Muscle of back (tissue), 11 donors: ENCODE measurements around the gene STMND1. TPM values are rescaled to one million over a fixed set of nuclear protein-coding genes. Genes with fewer than 3 reads are reported as not detected.

Experiments
- DNase-seq, 3 donors: peaks; one replicate each; pipeline versions ENCODE4 v3.0.0 to v3.0.0-alpha.2; 2013
- polyA plus RNA-seq, 10 donors: library from polyadenylated mRNA; unstranded; fragments of 120-200 nt; gene quantifications; one replicate each; pipeline ENCODE4 v1.2.1, GENCODE V29; 2013; ENCODE audit not compliant: insufficient read length in 10 of 10

STMND1 gene
- polyA plus RNA-seq, 10 donors: 0.11 to 0.25 (median 0.18) TPM; not detected in 2

GRCh38 chr6:17097982-17098381 lies 3.9 kb upstream of the STMND1 start:
- DNase-seq: no peak

DNA sequence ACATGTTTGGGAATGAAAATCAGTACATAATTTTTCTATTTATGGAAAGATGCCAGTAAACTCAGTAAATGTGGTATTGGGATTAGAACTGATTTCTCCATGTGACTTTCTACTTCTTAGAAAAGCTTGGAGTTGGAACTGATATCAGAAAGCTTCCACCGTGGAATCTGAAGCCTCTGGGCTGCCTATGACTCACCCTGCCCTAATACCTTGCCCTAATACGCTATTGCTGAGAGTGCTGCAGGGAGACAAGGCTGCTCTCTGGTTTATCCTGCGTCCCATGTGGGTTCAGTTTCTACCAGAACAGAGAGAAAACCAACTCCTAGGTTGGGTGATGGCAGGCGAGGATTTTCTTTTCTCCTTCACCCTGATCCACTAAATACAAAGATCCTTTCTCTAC lies 3.3 kb upstream of the STMND1 start:
- no peak for DNase-seq

GRCh38 chr6:17099401-17100059 lies 2.3 kb upstream of the STMND1 start:
- no peak for DNase-seq

DNA sequence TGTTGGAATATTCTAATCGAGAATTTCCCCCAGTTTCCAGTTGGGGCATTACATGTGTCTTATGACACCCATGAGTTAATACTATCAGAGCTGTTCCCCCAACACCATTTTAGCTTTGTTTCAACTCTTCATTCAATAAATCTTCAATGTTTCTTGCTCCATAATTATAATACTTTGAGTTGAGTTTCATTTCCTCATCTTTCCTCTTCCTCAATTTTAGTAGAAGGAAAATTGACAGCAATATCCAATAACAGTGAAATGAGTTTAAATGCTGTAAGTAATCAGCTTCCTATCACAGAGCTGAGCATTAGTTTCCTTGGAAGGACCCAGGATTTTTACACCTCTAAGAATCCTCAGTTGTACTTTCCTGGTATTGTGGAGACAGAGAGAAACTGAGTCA lies 1.0 kb upstream of the STMND1 start:
- DNase-seq: no peak

DNA sequence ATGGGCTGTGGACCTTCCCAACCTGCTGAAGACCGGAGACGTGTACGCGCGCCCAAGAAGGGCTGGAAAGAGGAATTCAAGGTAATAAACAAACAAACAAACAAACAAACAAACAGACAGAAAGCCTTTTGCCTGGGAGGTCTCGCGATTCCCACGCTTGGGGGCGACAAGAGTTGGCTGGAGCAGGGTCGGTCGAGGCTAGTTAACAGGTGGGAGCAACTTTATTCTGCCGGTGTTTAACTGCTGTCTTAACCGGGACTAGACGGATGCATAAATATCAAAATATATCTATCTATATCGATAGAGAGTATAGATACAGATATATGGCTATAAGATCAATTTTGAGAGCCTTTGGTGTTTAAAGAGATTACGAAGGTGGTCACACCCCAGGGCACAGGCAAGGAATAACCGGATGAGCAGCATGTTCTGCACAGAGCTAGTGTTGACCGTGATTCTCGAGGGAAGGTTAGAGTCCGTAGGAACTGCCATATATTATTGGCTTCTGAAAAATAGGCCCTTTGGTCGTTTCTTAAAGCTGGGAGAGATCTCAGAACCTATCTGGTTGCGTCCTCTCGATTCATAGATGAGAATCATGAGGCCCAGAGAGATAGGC lies 514 bp downstream of the STMND1 start:
- no peak for DNase-seq

DNA sequence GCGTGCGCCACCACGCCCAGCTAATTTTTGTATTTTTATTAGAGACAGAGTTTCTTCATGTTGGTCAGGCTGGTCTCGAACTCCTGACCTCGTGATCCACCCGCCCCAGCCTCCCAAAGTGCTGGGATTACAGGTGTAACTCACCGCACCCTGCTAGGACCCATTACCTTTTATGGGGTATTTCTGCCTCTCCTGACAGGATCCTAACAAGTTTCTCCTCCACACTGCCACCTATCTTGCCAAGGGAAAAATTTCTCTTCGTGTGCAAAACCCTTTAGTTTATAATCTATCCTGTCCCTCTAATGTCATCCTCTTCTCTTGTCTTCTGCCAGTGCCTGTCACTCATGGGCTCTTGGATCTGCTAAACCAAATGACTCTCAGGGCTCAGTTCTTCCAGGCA lies 1.9 kb downstream of the STMND1 start:
- DNase-seq: no peak

DNA sequence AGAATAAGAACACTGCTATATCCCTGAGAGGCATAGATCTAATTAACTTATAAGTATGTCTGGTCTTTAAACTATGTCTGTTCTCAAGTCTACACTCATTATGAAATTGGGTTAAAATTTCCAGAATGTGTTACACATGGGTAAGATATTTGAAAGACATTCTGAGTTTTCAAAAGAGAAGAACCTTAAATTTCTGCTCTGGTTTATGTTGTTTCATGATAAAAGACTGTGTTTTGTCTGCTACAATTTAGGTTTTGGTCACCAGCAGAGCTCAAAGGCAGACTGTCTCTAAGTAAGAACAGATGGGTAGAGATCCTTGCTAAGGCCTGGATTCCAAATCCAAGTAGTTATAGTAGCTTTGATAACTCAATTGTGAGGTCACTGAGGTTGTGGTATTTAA lies 6.0 kb downstream of the STMND1 start:
- DNase-seq: no peak

GRCh38 chr6:17115251-17116116 lies 13.6 kb downstream of the STMND1 start:
- peak in 1 of 3 donors; percentile 70 for DNase-seq

GRCh38 chr6:17116117-17116440 lies 14.2 kb downstream of the STMND1 start:
- no peak for DNase-seq

GRCh38 chr6:17120019-17120418 lies 18.2 kb downstream of the STMND1 start:
- no peak for DNase-seq

DNA sequence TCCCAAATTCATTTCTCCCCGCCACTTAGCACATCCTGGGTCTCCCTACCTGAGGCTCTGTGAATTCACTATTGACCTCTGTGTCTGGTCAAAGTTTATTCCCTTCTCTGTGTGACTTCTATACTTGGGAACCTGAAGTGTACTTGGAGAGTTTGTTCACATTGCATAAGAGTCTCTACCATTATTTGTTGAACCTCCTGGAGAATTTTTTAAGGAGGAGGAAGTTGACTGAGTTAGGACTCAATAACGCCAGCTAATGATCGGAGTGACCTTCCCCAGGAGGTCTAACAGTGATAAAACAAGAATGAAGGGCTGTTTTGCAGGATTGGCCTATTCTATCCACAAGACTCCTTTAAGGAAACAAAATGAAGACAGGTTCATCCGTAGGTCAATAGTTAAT lies 23.6 kb downstream of the STMND1 start:
- no peak for DNase-seq

DNA sequence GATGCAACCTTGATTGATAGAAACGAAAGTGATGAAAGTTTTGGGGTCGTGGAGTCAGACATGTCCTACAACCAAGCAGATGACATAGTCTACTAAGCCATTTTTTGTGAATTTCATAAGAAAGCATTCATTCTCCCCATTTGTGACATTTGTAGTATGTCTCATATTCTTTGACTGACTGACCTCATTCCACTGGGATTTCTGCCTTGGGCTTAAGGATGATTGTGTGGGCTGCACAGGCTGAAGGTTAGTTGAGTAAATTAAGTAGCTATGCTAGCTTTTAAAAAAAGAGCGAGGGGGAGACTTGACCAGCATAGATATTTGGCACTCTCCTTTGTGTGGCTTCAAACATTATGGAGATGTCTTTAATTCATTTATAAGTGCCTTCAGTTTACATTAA lies 28.9 kb downstream of the STMND1 start:
- no peak for DNase-seq

GRCh38 chr6:17132967-17133366 lies 31.1 kb downstream of the STMND1 start:
- no peak for DNase-seq

DNA sequence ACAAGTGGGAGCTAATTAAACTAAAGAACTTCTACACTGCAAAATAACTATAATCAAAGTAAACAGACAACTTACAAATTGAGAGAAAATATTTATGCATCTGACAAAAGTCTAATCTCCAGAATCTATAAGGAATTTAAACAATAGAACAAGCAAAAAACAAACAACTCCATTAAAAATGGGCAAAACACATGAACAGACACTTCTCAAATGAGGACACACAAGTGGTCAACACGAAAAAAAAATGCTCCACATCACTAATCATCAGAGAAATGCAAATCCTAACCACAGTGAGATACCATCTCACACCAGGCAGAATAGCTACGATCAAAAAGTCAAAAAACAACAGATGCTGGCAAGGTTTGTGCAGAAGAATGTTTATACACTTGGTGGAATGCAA lies 36.2 kb downstream of the STMND1 start:
- DNase-seq: no peak

- DNase-seq: no peak
These were observed 42.2 kb downstream of the STMND1 start for GRCh38 chr6:17144016-17144415.

- no peak for DNase-seq
These were observed 47.7 kb downstream of the STMND1 start for GRCh38 chr6:17149571-17149970.

DNA sequence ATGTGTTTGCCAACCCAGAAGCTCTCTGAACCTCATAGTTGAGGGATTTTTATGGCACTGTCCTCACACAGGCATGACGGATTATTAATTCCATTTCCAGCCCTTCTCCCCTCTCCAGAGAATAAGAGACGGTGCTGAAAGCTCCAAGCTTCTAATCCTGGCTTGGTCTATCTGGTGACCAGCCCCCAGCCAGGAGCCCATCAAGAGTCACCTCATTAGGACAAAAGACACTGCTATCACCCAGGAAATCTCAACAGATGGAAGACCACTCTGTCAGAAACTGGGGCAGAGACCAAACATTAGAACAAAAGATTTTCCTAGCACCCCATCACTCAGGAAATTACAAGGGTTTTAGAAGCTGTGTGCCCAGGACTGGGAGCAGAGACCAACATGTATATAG lies 48.2 kb downstream of the STMND1 start:
- DNase-seq: no peak

DNA sequence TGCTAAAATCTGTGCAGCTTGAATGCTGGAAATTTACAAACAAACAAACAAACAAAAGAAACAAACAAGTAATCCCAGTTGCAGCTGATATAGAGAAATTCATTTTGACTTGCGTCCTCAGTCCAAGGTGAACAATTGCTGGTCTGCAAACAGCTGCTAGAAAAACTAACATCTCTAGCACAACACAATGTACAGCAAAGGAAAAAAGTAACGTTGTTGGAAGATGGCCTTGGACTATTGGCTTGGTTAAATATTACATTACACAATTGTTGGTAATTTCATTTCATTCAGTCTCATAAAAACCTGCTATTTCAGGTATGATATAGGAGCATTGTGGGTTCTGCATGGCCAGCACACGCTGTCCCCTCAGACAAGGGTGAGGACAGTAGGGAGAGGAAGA lies 50.0 kb downstream of the STMND1 start:
- DNase-seq: no peak

- no peak for DNase-seq
These were observed 50.9 kb downstream of the STMND1 start for GRCh38 chr6:17152703-17153102.

DNA sequence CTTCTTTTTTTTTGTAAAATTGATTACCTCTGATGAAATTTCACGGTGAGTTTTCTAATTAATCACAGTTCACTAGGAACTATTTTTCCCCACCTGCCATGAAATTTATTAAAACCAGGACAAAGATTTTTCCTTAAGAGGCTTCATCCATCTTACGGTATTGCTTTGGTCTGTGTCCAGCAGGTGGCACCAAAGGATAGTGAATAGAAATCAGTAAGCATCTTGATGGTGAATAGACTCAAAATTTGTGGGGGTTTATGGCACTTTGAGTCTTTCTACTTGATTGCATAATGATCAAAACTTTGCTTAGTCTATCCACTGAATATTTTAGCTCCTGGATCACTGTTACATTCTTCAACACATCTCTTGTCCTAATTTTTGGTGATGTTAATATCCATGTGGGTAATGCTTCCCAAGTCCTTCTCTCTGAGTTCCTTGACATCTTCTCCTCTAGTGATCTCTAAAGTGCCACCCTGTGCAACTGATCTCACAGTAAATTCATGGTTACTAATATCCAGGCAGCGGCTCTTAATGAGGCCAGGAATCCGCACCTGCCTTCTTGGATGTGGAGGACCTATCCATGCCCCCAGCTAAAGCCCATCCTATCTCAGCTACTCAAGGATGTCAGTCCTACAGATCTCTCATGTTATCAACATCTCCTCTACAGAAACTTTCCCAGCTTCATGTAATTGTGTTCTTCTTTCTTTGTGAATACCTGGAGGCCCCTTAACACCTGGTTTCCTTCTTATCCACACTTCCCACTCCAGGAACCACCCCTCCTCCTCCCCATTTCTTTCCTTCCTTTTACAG lies 54.5 kb downstream of the STMND1 start:
- peak; percentile 73 to 87 (median 87) for DNase-seq

DNA sequence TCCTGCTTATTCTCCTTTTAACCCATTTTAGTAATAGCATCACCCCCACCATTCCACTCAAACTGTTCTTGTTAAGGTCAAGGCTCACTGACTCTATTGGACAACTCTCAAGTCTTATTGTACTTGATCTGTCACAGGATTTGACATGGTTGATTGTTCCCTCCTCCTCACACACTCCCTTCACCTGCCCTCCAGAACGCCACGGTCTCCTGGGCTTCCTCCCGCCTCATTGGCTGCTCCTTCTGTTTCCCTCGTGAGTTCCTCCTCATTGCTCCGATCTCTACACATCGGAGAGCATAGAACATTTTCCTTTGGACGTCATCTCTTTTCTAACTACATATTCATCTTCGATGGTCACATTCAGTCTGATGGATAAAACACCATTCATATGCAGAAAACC lies 55.1 kb downstream of the STMND1 start:
- no peak for DNase-seq

DNA sequence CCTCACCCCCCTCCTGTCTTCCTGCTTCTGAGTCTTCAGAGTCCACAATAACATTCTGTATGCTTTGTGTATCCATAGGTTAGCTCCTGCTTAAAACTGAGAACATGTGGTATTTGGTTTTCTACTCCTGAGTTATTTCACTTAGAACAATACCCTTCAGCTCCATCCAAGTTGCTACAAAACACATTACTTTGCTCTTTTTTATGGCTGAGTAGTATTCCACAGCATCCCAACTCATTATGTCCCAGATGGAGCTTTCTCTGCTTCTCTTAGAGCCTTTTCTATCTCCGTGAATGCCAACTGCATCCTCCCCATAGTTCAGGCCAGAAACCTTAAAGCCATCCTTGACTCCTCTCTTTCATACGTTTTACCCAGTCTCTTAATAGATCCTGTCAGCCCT lies 55.8 kb downstream of the STMND1 start:
- no peak for DNase-seq
